GM23338 (cell line): ENCODE results near the gene IDUA. TPM values are rescaled to one million over a fixed set of nuclear protein-coding genes. Genes with fewer than 3 reads are reported as not detected.

ENCODE experiments used
- ATAC-seq: fragments of 200-7000 bp; cut with Tn5 transposase; 3 replicates; pipeline ENCODE4 v1.9.1; 2020
- DNase-seq: peaks from one replicate; pipeline ENCODE4 v3.0.0-alpha.2; 2015; ENCODE audit warnings: low spot score
- H2AFZ ChIP-seq: fragments of 200-600 bp; sonication (generic); 2 replicates; pipeline ENCODE4 v1.8.0; 2016; ENCODE audit warnings: antibody characterized with exemption, mild to moderate bottlenecking, moderate library complexity
- H3F3A ChIP-seq: fragments of 200-600 bp; sonication (generic); replicated peaks from 2 replicates; pipeline ENCODE4 v1.8.0; 2017; ENCODE audit warnings: antibody characterized with exemption, mixed run types, low read depth
- H3K27ac ChIP-seq: fragments of 200-600 bp; sonication (generic); 2 replicates; pipeline ENCODE4 v1.6.1; 2016; ENCODE audit warnings: low read depth
- H3K27me3 ChIP-seq: fragments of 200-600 bp; sonication (generic); 2 replicates; pipeline ENCODE4 v1.8.0; 2016; ENCODE audit warnings: mild to moderate bottlenecking, mixed run types, moderate library complexity; ENCODE audit not compliant: insufficient read depth
- H3K36me3 ChIP-seq: fragments of 200-600 bp; sonication (generic); 2 replicates; pipeline ENCODE4 v1.8.0; 2016; ENCODE audit warnings: mild to moderate bottlenecking; ENCODE audit not compliant: insufficient read depth
- H3K4me1 ChIP-seq: fragments of 200-600 bp; sonication (generic); 2 replicates; pipeline ENCODE4 v1.8.0; 2016; ENCODE audit warnings: mild to moderate bottlenecking, moderate library complexity; ENCODE audit not compliant: insufficient read depth
- H3K4me2 ChIP-seq: fragments of 200-600 bp; sonication (generic); 2 replicates; pipeline ENCODE4 v1.7.1; 2017; ENCODE audit warnings: mixed run types
- H3K4me3 ChIP-seq: fragments of 200-600 bp; sonication (generic); 2 replicates; pipeline ENCODE4 v1.6.1; 2016; ENCODE audit warnings: mixed run types
- H3K79me2 ChIP-seq: fragments of 200-600 bp; sonication (generic); replicated peaks from 2 replicates; pipeline ENCODE4 v1.8.0; 2017; ENCODE audit warnings: mild to moderate bottlenecking; ENCODE audit not compliant: insufficient read depth
- H3K9me2 ChIP-seq: fragments of 200-600 bp; sonication (generic); 2 replicates; pipeline ENCODE4 v1.8.0; 2017; ENCODE audit not compliant: insufficient read depth
- H4K20me1 ChIP-seq: fragments of 200-600 bp; sonication (generic); replicated peaks from 2 replicates; pipeline ENCODE4 v1.8.0; 2017; ENCODE audit warnings: mild to moderate bottlenecking; ENCODE audit not compliant: insufficient read depth
- H3K27ac Mint-ChIP-seq: 2 replicates; pipeline ENCODE4 v1.8.0; 2020; ENCODE audit warnings: inconsistent platforms, mild to moderate bottlenecking, moderate library complexity, mixed read lengths
- H3K27me3 Mint-ChIP-seq: 3 replicates; pipeline ENCODE4 v1.8.0; 2022; ENCODE audit warnings: low read depth, mild to moderate bottlenecking, moderate library complexity, mixed read lengths, inconsistent platforms; ENCODE audit not compliant: insufficient read depth, poor library complexity
- H3K36me3 Mint-ChIP-seq: 3 replicates; pipeline ENCODE4 v1.8.0; 2021; ENCODE audit warnings: low read depth, mild to moderate bottlenecking, inconsistent platforms, moderate library complexity, mixed read lengths
- H3K4me1 Mint-ChIP-seq: 3 replicates; pipeline ENCODE4 v1.8.0; 2020; ENCODE audit warnings: mild to moderate bottlenecking, inconsistent platforms, mixed read lengths
- H3K4me3 Mint-ChIP-seq: 3 replicates; pipeline ENCODE4 v1.8.0; 2021; ENCODE audit warnings: moderate library complexity, mild to moderate bottlenecking, inconsistent platforms, mixed read lengths
- H3K9me3 Mint-ChIP-seq: 3 replicates; pipeline ENCODE4 v1.8.0; 2020; ENCODE audit warnings: moderate library complexity, mild to moderate bottlenecking, inconsistent platforms, mixed read lengths
- CREB1 ChIP-seq: fragments of 250-450 bp; sonication (Bioruptor Pico); IDR thresholded peaks from 2 replicates; pipeline ENCODE4 v1.5.0; 2020; ENCODE audit warnings: low read depth, mild to moderate bottlenecking, moderate library complexity
- EZH2 ChIP-seq: fragments of 200-600 bp; sonication (generic); IDR thresholded peaks from one replicate; pipeline ENCODE4 v1.8.0; 2017; ENCODE audit warnings: antibody characterized with exemption, mild to moderate bottlenecking, low read depth; ENCODE audit not compliant: unreplicated experiment
- EZH2phosphoT487 ChIP-seq: fragments of 200-600 bp; sonication (generic); IDR thresholded peaks from one replicate; pipeline ENCODE4 v1.8.1; 2018; ENCODE audit warnings: antibody characterized with exemption; ENCODE audit not compliant: unreplicated experiment
- JUNB ChIP-seq: IDR thresholded peaks from one replicate; pipeline ENCODE4 v1.6.1; 2016; ENCODE audit warnings: antibody characterized with exemption; ENCODE audit not compliant: unreplicated experiment
- NANOG ChIP-seq: IDR thresholded peaks from 2 replicates; pipeline ENCODE4 v1.6.1; 2016; ENCODE audit warnings: antibody characterized with exemption, borderline replicate concordance
- POLR2AphosphoS5 ChIP-seq: IDR thresholded peaks from 2 replicates; pipeline ENCODE4 v1.6.1; 2016; ENCODE audit warnings: antibody characterized with exemption, low read depth
- STAT1 ChIP-seq: IDR thresholded peaks from one replicate; pipeline ENCODE4 v1.6.1; 2016; ENCODE audit warnings: antibody characterized with exemption; ENCODE audit not compliant: unreplicated experiment
- ZNF114 ChIP-seq: fragments of 250-450 bp; sonication (Bioruptor Pico); IDR thresholded peaks from 2 replicates; pipeline ENCODE4 v1.5.0; 2020; ENCODE audit warnings: mild to moderate bottlenecking, moderate library complexity
- ZNF331 ChIP-seq: fragments of 250-450 bp; sonication (Bioruptor Pico); IDR thresholded peaks from 2 replicates; pipeline ENCODE4 v1.5.0; 2020; ENCODE audit warnings: low read depth, mild to moderate bottlenecking, moderate library complexity
- polyA plus RNA-seq: library from polyadenylated mRNA; unstranded; fragments of >200 nt; fragmentation: Nextera tagmentation; extraction: Ambion mirVana; gene quantifications from 2 replicates; pipeline ENCODE4 v1.2.1, GENCODE V29; 2016
- total RNA-seq: library from RNA; depleted of rRNA; stranded (reverse); fragments of >200 nt; shearing (Covaris generic); gene quantifications from 2 replicates; pipeline ENCODE4 v1.2.3, GENCODE V29; 2014
- TF ChIP-seq, protein P1 (sequence below), 2 experiments: fragments of 200-600 bp in 1 of 2; sonication (generic) in 1 of 2; conservative IDR thresholded peaks; 2 replicates each; pipeline versions ENCODE4 v1.5.1 to v1.6.1; 2016 to 2017; ENCODE audit warnings: antibody characterized with exemption in 2 of 2, low read depth in 2 of 2, mild to moderate bottlenecking in 2 of 2, moderate library complexity in 1 of 2
- TF ChIP-seq, protein P2 (sequence below): fragments of 250-450 bp; sonication (Bioruptor Pico); IDR thresholded peaks from 2 replicates; pipeline ENCODE4 v1.5.0; 2020; ENCODE audit warnings: mild to moderate bottlenecking, moderate library complexity
- TF ChIP-seq, protein P3 (sequence below): IDR thresholded peaks from 2 replicates; pipeline ENCODE4 v1.6.1; 2016; ENCODE audit warnings: antibody characterized with exemption
- TF ChIP-seq, protein P4 (sequence below): IDR thresholded peaks from one replicate; pipeline ENCODE4 v1.6.1; 2018; ENCODE audit warnings: antibody characterized with exemption; ENCODE audit not compliant: unreplicated experiment

IDUA gene
- total and polyA plus RNA-seq, 2 experiments from 2014 or later, result 1.3 to 6.1 TPM

DNA sequence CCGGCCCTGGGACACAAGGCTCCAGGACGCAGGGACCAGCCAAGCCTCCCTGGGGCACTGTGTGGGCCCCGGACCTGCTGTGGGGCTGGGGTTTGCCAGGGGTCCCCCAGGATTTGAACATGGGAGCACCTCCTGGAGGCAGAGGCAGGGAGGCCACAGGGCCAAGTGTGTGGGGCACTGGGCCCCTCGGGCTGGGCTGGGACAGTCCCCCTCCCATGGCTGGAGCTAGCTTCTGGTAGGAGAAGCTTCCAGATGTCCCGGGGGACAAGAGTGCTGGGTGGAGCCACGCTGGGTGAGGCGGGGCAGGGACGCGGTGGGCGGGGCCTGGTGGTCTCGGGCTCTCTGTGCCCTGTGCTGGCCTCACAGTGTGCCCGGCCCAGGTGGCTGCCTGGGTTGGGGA lies 43.2 kb downstream of the IDUA start:
- no peak overlapping the region for H3K4me3 Mint-ChIP-seq
- H3K27ac Mint-ChIP-seq, result no peak overlapping the region
- no peak overlapping the region for H2AFZ ChIP-seq
- no peak overlapping the region for H3K27ac ChIP-seq
- DNase-seq (no peak), ATAC-seq (peak; percentile 73)
- H3K4me3 ChIP-seq, result no peak overlapping the region
- H3K9me3 Mint-ChIP-seq, result no peaks in the 10 kb centered on the region; the same call in 2 of the 3 replicates
- H3K27me3 Mint-ChIP-seq, result peaks cover 10% of the 10 kb centered on the region
- H3K36me3 Mint-ChIP-seq, result peaks cover 12% of the 10 kb centered on the region
- no peaks in the 10 kb centered on the region for H3K9me2 ChIP-seq
- H3K36me3 ChIP-seq, result no peaks in the 10 kb centered on the region; the same call in 1 of the 2 replicates
- H3K27me3 ChIP-seq, result no peaks in the 10 kb centered on the region
- no peak for TF ChIP-seq POLR2AphosphoS5
- no peak for TF ChIP-seq ZNF331
- no peak for TF ChIP-seq STAT1
- TF ChIP-seq ZNF114, result no peak
- TF ChIP-seq, protein P1, sequence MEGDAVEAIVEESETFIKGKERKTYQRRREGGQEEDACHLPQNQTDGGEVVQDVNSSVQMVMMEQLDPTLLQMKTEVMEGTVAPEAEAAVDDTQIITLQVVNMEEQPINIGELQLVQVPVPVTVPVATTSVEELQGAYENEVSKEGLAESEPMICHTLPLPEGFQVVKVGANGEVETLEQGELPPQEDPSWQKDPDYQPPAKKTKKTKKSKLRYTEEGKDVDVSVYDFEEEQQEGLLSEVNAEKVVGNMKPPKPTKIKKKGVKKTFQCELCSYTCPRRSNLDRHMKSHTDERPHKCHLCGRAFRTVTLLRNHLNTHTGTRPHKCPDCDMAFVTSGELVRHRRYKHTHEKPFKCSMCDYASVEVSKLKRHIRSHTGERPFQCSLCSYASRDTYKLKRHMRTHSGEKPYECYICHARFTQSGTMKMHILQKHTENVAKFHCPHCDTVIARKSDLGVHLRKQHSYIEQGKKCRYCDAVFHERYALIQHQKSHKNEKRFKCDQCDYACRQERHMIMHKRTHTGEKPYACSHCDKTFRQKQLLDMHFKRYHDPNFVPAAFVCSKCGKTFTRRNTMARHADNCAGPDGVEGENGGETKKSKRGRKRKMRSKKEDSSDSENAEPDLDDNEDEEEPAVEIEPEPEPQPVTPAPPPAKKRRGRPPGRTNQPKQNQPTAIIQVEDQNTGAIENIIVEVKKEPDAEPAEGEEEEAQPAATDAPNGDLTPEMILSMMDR (conservative IDR thresholded peaks at IDR 0.05; ENCODE audit: low read depth in 2 of 2), result no peak
- TF ChIP-seq, protein P2, sequence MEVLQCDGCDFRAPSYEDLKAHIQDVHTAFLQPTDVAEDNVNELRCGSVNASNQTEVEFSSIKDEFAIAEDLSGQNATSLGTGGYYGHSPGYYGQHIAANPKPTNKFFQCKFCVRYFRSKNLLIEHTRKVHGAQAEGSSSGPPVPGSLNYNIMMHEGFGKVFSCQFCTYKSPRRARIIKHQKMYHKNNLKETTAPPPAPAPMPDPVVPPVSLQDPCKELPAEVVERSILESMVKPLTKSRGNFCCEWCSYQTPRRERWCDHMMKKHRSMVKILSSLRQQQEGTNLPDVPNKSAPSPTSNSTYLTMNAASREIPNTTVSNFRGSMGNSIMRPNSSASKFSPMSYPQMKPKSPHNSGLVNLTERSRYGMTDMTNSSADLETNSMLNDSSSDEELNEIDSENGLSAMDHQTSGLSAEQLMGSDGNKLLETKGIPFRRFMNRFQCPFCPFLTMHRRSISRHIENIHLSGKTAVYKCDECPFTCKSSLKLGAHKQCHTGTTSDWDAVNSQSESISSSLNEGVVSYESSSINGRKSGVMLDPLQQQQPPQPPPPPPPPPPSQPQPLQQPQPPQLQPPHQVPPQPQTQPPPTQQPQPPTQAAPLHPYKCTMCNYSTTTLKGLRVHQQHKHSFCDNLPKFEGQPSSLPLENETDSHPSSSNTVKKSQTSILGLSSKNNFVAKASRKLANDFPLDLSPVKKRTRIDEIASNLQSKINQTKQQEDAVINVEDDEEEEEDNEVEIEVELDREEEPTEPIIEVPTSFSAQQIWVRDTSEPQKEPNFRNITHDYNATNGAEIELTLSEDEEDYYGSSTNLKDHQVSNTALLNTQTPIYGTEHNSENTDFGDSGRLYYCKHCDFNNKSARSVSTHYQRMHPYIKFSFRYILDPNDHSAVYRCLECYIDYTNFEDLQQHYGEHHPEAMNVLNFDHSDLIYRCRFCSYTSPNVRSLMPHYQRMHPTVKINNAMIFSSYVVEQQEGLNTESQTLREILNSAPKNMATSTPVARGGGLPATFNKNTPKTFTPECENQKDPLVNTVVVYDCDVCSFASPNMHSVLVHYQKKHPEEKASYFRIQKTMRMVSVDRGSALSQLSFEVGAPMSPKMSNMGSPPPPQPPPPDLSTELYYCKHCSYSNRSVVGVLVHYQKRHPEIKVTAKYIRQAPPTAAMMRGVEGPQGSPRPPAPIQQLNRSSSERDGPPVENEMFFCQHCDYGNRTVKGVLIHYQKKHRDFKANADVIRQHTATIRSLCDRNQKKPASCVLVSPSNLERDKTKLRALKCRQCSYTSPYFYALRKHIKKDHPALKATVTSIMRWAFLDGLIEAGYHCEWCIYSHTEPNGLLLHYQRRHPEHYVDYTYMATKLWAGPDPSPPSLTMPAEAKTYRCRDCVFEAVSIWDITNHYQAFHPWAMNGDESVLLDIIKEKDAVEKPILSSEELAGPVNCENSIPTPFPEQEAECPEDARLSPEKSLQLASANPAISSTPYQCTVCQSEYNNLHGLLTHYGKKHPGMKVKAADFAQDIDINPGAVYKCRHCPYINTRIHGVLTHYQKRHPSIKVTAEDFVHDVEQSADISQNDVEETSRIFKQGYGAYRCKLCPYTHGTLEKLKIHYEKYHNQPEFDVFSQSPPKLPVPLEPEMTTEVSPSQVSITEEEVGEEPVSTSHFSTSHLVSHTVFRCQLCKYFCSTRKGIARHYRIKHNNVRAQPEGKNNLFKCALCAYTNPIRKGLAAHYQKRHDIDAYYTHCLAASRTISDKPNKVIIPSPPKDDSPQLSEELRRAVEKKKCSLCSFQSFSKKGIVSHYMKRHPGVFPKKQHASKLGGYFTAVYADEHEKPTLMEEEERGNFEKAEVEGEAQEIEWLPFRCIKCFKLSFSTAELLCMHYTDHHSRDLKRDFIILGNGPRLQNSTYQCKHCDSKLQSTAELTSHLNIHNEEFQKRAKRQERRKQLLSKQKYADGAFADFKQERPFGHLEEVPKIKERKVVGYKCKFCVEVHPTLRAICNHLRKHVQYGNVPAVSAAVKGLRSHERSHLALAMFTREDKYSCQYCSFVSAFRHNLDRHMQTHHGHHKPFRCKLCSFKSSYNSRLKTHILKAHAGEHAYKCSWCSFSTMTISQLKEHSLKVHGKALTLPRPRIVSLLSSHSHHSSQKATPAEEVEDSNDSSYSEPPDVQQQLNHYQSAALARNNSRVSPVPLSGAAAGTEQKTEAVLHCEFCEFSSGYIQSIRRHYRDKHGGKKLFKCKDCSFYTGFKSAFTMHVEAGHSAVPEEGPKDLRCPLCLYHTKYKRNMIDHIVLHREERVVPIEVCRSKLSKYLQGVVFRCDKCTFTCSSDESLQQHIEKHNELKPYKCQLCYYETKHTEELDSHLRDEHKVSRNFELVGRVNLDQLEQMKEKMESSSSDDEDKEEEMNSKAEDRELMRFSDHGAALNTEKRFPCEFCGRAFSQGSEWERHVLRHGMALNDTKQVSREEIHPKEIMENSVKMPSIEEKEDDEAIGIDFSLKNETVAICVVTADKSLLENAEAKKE (CRISPR knock-in tag), result no peak
- no peak for TF ChIP-seq JUNB
- TF ChIP-seq, protein P3, sequence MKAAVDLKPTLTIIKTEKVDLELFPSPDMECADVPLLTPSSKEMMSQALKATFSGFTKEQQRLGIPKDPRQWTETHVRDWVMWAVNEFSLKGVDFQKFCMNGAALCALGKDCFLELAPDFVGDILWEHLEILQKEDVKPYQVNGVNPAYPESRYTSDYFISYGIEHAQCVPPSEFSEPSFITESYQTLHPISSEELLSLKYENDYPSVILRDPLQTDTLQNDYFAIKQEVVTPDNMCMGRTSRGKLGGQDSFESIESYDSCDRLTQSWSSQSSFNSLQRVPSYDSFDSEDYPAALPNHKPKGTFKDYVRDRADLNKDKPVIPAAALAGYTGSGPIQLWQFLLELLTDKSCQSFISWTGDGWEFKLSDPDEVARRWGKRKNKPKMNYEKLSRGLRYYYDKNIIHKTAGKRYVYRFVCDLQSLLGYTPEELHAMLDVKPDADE, result no peak
- TF ChIP-seq, protein P4, sequence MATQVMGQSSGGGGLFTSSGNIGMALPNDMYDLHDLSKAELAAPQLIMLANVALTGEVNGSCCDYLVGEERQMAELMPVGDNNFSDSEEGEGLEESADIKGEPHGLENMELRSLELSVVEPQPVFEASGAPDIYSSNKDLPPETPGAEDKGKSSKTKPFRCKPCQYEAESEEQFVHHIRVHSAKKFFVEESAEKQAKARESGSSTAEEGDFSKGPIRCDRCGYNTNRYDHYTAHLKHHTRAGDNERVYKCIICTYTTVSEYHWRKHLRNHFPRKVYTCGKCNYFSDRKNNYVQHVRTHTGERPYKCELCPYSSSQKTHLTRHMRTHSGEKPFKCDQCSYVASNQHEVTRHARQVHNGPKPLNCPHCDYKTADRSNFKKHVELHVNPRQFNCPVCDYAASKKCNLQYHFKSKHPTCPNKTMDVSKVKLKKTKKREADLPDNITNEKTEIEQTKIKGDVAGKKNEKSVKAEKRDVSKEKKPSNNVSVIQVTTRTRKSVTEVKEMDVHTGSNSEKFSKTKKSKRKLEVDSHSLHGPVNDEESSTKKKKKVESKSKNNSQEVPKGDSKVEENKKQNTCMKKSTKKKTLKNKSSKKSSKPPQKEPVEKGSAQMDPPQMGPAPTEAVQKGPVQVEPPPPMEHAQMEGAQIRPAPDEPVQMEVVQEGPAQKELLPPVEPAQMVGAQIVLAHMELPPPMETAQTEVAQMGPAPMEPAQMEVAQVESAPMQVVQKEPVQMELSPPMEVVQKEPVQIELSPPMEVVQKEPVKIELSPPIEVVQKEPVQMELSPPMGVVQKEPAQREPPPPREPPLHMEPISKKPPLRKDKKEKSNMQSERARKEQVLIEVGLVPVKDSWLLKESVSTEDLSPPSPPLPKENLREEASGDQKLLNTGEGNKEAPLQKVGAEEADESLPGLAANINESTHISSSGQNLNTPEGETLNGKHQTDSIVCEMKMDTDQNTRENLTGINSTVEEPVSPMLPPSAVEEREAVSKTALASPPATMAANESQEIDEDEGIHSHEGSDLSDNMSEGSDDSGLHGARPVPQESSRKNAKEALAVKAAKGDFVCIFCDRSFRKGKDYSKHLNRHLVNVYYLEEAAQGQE, result no peak
- no peak for TF ChIP-seq EZH2
- no peak for TF ChIP-seq EZH2phosphoT487
- no peak for TF ChIP-seq CREB1 (CRISPR knock-in tag)
- TF ChIP-seq NANOG, result no peak
- H4K20me1 ChIP-seq, result no peaks in the 10 kb centered on the region
- H3K4me2 ChIP-seq, result no peak overlapping the region
- no peaks in the 10 kb centered on the region for H3F3A ChIP-seq
- H3K4me1 ChIP-seq, result no peaks in the 10 kb centered on the region
- peaks cover 4% of the 10 kb centered on the region; the same call in 1 of the 3 replicates for H3K4me1 Mint-ChIP-seq
- H3K79me2 ChIP-seq, result no peaks in the 10 kb centered on the region
